ENCODE results near the gene FBXW8.

The FBXW8 gene

GRCh38 chr12:116920939-116921338, 10.2 kb downstream of the FBXW8 start (continued):
- TF ChIP-seq, protein P1, sequence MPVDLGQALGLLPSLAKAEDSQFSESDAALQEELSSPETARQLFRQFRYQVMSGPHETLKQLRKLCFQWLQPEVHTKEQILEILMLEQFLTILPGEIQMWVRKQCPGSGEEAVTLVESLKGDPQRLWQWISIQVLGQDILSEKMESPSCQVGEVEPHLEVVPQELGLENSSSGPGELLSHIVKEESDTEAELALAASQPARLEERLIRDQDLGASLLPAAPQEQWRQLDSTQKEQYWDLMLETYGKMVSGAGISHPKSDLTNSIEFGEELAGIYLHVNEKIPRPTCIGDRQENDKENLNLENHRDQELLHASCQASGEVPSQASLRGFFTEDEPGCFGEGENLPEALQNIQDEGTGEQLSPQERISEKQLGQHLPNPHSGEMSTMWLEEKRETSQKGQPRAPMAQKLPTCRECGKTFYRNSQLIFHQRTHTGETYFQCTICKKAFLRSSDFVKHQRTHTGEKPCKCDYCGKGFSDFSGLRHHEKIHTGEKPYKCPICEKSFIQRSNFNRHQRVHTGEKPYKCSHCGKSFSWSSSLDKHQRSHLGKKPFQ (tag by site-specific recombination; IDR thresholded peaks at IDR 0.05) = peak; percentile 87
- peak; percentile 73 for TF ChIP-seq KLF1 (tag by site-specific recombination; IDR thresholded peaks at IDR 0.05)
- TF ChIP-seq ZNF148 (tag by site-specific recombination; IDR thresholded peaks at IDR 0.05; ENCODE audit: borderline replicate concordance) = no peak

- Histone ChIP-seq H3K9me3 (ENCODE audit: control insufficient read depth, insufficient read depth, low read depth, low read length) (no peaks in the 10 kb centered on the region), H3K36me3 (ENCODE audit: control insufficient read depth in 2 of 2, insufficient read depth in 1 of 2, low read length in 2 of 2) (no peaks in the 10 kb centered on the region), H3K4me1 (ENCODE audit: control insufficient read depth, insufficient read depth, low read length) (peaks cover 27% of the 10 kb centered on the region), H3K4me3 (ENCODE audit: low read depth, low read length) (no peak overlapping the region), H3K27ac (ENCODE audit: extremely low read depth, low read depth, low read length) (no peak overlapping the region)
- ChIA-PET CTCF (no interaction called here), POLR2A (no interaction called here)
- TF ChIP-seq KLF10 (tag by site-specific recombination; IDR thresholded peaks at IDR 0.05) (peak; percentile 63; the same call in 1 of the 2 replicates), ZNF146 (tag by site-specific recombination; IDR thresholded peaks at IDR 0.05) (no peak), ZBTB1 (tag by site-specific recombination; IDR thresholded peaks at IDR 0.05) (no peak), MZF1 (tag by site-specific recombination; IDR thresholded peaks at IDR 0.05; ENCODE audit: borderline replicate concordance) (peak; percentile 98), ZNF449 (tag by site-specific recombination; IDR thresholded peaks at IDR 0.05) (no peak), ZFP69B (tag by site-specific recombination; IDR thresholded peaks at IDR 0.05) (0 out of 2 replicates have a peak, but pooled peaks have one; percentile 32), ZNF549 (tag by site-specific recombination; IDR thresholded peaks at IDR 0.05) (0 out of 2 replicates have a peak, but pooled peaks have one; percentile 18), ZNF214 (tag by site-specific recombination; IDR thresholded peaks at IDR 0.05; ENCODE audit: borderline replicate concordance) (no peak), BCL11A (tag by site-specific recombination; IDR thresholded peaks at IDR 0.05; ENCODE audit: low read depth) (peak; percentile 76; the same call in 1 of the 2 replicates), HOXC10 (CRISPR knock-in tag; IDR thresholded peaks at IDR 0.05) (no peak), ZNF843 (tag by site-specific recombination; IDR thresholded peaks at IDR 0.05) (peak; percentile 76), ZSCAN4 (tag by site-specific recombination; IDR thresholded peaks at IDR 0.05) (peak; percentile 48), GLIS1 (tag by site-specific recombination; IDR thresholded peaks at IDR 0.05) (peak; percentile 54), KLF16 (tag by site-specific recombination; IDR thresholded peaks at IDR 0.05) (no peak), ZNF610 (tag by site-specific recombination; IDR thresholded peaks at IDR 0.05; ENCODE audit: borderline replicate concordance) (no peak), ZNF354C (tag by site-specific recombination; IDR thresholded peaks at IDR 0.05; ENCODE audit: borderline replicate concordance, low read depth) (no peak)
- TF ChIP-seq, protein P2, sequence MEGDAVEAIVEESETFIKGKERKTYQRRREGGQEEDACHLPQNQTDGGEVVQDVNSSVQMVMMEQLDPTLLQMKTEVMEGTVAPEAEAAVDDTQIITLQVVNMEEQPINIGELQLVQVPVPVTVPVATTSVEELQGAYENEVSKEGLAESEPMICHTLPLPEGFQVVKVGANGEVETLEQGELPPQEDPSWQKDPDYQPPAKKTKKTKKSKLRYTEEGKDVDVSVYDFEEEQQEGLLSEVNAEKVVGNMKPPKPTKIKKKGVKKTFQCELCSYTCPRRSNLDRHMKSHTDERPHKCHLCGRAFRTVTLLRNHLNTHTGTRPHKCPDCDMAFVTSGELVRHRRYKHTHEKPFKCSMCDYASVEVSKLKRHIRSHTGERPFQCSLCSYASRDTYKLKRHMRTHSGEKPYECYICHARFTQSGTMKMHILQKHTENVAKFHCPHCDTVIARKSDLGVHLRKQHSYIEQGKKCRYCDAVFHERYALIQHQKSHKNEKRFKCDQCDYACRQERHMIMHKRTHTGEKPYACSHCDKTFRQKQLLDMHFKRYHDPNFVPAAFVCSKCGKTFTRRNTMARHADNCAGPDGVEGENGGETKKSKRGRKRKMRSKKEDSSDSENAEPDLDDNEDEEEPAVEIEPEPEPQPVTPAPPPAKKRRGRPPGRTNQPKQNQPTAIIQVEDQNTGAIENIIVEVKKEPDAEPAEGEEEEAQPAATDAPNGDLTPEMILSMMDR (tag by site-specific recombination; IDR thresholded peaks at IDR 0.05) = no peak
- TF ChIP-seq, protein P3, sequence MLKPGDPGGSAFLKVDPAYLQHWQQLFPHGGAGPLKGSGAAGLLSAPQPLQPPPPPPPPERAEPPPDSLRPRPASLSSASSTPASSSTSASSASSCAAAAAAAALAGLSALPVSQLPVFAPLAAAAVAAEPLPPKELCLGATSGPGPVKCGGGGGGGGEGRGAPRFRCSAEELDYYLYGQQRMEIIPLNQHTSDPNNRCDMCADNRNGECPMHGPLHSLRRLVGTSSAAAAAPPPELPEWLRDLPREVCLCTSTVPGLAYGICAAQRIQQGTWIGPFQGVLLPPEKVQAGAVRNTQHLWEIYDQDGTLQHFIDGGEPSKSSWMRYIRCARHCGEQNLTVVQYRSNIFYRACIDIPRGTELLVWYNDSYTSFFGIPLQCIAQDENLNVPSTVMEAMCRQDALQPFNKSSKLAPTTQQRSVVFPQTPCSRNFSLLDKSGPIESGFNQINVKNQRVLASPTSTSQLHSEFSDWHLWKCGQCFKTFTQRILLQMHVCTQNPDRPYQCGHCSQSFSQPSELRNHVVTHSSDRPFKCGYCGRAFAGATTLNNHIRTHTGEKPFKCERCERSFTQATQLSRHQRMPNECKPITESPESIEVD (tag by site-specific recombination; IDR thresholded peaks at IDR 0.05) = peak; percentile 100
- TF ChIP-seq, protein P4, sequence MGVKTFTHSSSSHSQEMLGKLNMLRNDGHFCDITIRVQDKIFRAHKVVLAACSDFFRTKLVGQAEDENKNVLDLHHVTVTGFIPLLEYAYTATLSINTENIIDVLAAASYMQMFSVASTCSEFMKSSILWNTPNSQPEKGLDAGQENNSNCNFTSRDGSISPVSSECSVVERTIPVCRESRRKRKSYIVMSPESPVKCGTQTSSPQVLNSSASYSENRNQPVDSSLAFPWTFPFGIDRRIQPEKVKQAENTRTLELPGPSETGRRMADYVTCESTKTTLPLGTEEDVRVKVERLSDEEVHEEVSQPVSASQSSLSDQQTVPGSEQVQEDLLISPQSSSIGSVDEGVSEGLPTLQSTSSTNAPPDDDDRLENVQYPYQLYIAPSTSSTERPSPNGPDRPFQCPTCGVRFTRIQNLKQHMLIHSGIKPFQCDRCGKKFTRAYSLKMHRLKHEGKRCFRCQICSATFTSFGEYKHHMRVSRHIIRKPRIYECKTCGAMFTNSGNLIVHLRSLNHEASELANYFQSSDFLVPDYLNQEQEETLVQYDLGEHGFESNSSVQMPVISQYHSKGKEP (tag by site-specific recombination; IDR thresholded peaks at IDR 0.05) = peak; percentile 88
Measured at GRCh38 chr12:116922194-116922897, 11.6 kb downstream of the FBXW8 start.
